K562 (cell line): ENCODE measurements around the gene TBC1D5. TPM values are rescaled to one million over a fixed set of nuclear protein-coding genes. Genes with fewer than 3 reads are reported as not detected.

ENCODE experiments used
- ATAC-seq: fragments of 200-7000 bp; cut with Tn5 transposase; 3 replicates; pipeline ENCODE4 v1.9.1; 2020; ENCODE audit warnings: moderate library complexity
- BruUV-seq: library from RNA; stranded (reverse); fragments of 400-500 nt; replicated peaks from 2 replicates; lab custom pipeline; 2021; lab: Mats Ljungman, UMichigan
- CTCF ChIA-PET: fragments of 300-600 bp; formaldehyde crosslinking; extraction: SDS; loops from one replicate; lab custom pipeline; 2021; ENCODE audit warnings: low intra/inter-chr PET ratio; lab: Yijun Ruan, JAX
- POLR2A ChIA-PET: fragments of 300-600, 350-650 bp; sonication (Branson Sonifier 250); formaldehyde crosslinking; extraction: SDS; loops from one replicate; lab custom pipeline; 2021; ENCODE audit warnings: antibody characterized with exemption, inconsistent platforms; lab: Yijun Ruan, JAX
- DNase-seq, 4 experiments: peaks; one replicate each; pipeline versions ENCODE4 v3.0.0 to v3.0.0-alpha.2; 2011 to 2018; ENCODE audit warnings: low spot score in 3 of 4, mixed read lengths in 3 of 4; ENCODE audit errors: extremely low read depth in 1 of 4
- FAIRE-seq: peaks from 2 replicates; lab custom pipeline; 2011; peaks lifted over from hg19 to GRCh38; lab: Jason Lieb, UNC
- H2AFZ ChIP-seq: 2 replicates; pipeline ENCODE4 v1.6.0; 2011; ENCODE audit warnings: low read depth, low read length, control low read depth, inconsistent platforms
- H3K27ac ChIP-seq: fragments of 200-600 bp; 3 replicates; pipeline ENCODE4 v1.8.0; 2011; ENCODE audit warnings: low read depth, mild to moderate bottlenecking, control low read depth, inconsistent platforms, low read length, moderate library complexity, mixed read lengths; ENCODE audit errors: extremely low read depth
- H3K27me3 ChIP-seq, 2 experiments: fragments of 300-600 bp in 1 of 2; 2 replicates in 1 of 2; 3 replicates in 1 of 2; pipeline versions ENCODE4 v1.6.0 to v1.8.0; 2011; ENCODE audit warnings: inconsistent platforms in 2 of 2, low read length in 2 of 2, mild to moderate bottlenecking in 1 of 2, mixed read lengths in 1 of 2, moderate library complexity in 1 of 2; ENCODE audit not compliant: control insufficient read depth in 2 of 2, insufficient read depth in 2 of 2
- H3K36me3 ChIP-seq: fragments of 300-600 bp; 3 replicates; pipeline ENCODE4 v1.8.0; 2011; ENCODE audit warnings: mild to moderate bottlenecking, low read length, inconsistent platforms; ENCODE audit not compliant: control insufficient read depth, insufficient read depth
- H3K4me1 ChIP-seq, 2 experiments: fragments of 200-600 bp in 1 of 2; replicated peaks in 1 of 2; 2 replicates in 1 of 2; 3 replicates in 1 of 2; pipeline versions ENCODE4 v1.5.1 to v1.8.0; 2011; ENCODE audit warnings: inconsistent platforms in 2 of 2, low read length in 2 of 2, mild to moderate bottlenecking in 1 of 2, mixed read lengths in 1 of 2, moderate library complexity in 1 of 2; ENCODE audit not compliant: control insufficient read depth in 2 of 2, insufficient read depth in 2 of 2
- H3K4me2 ChIP-seq: 2 replicates; pipeline ENCODE4 v1.6.1; 2011; ENCODE audit warnings: low read length, control low read depth, inconsistent platforms, mixed read lengths; ENCODE audit not compliant: insufficient read depth
- H3K4me3 ChIP-seq: fragments of 200-600 bp; sonication (generic), shearing (Covaris generic); 2 replicates; pipeline ENCODE4 v1.5.1; 2016; ENCODE audit warnings: control low read depth, inconsistent platforms
- H3K79me2 ChIP-seq: fragments of 200-600 bp; 3 replicates; pipeline ENCODE4 v1.8.0; 2011; ENCODE audit warnings: low read length, inconsistent platforms; ENCODE audit not compliant: control insufficient read depth, insufficient read depth
- H3K9ac ChIP-seq, 2 experiments: 2 replicates each; pipeline versions ENCODE4 v1.6.0 to v1.6.1; 2011; ENCODE audit warnings: low read depth in 2 of 2, low read length in 2 of 2, control low read depth in 1 of 2, inconsistent platforms in 1 of 2, mild to moderate bottlenecking in 1 of 2, mixed read lengths in 1 of 2; ENCODE audit not compliant: insufficient read depth in 1 of 2
- H3K9me1 ChIP-seq: one replicate; pipeline ENCODE4 v1.6.0; 2011; ENCODE audit warnings: inconsistent platforms, mild to moderate bottlenecking, low read length, moderate library complexity; ENCODE audit not compliant: control insufficient read depth, insufficient read depth
- H3K9me3 ChIP-seq: replicated peaks from 2 replicates; pipeline ENCODE4 v1.5.1; 2011; ENCODE audit warnings: low read depth, low read length, inconsistent platforms; ENCODE audit not compliant: control insufficient read depth, insufficient read depth
- H4K20me1 ChIP-seq: replicated peaks from 2 replicates; pipeline ENCODE4 v1.6.1; 2011; ENCODE audit warnings: low read length, inconsistent platforms, mixed read lengths; ENCODE audit not compliant: control insufficient read depth, insufficient read depth
- ATF7 ChIP-seq: fragments of 450-650 bp; IDR thresholded peaks from 2 replicates; pipeline ENCODE4 v1.7.1; 2014; ENCODE audit warnings: mild to moderate bottlenecking, moderate library complexity
- CREBBP ChIP-seq: IDR thresholded peaks from one replicate; pipeline ENCODE4 v1.6.1; 2012; ENCODE audit warnings: low read depth, mild to moderate bottlenecking, control low read depth, inconsistent platforms, low read length
- E2F3 ChIP-seq: fragments of 250-450 bp; sonication (Bioruptor Pico); IDR thresholded peaks from 2 replicates; pipeline ENCODE4 v1.4.0; 2020; ENCODE audit warnings: mild to moderate bottlenecking
- E4F1 ChIP-seq: fragments of 250-450 bp; sonication (Bioruptor Pico); IDR thresholded peaks from 2 replicates; pipeline ENCODE4 v1.5.0; 2021; ENCODE audit warnings: mild to moderate bottlenecking, borderline replicate concordance
- EZH2 ChIP-seq: IDR thresholded peaks from 2 replicates; pipeline ENCODE4 v1.6.1; 2012; ENCODE audit warnings: low read depth, mild to moderate bottlenecking, inconsistent platforms, low read length, borderline replicate concordance
- GMEB1 ChIP-seq: fragments of 250-450 bp; sonication (Bioruptor Pico); IDR thresholded peaks from 2 replicates; pipeline ENCODE4 v1.4.0; 2020; ENCODE audit warnings: mild to moderate bottlenecking
- KHSRP ChIP-seq: fragments of 450-650 bp; IDR thresholded peaks from 2 replicates; pipeline ENCODE4 v1.6.1; 2017
- NEUROD1 ChIP-seq: fragments of 150-350 bp; IDR thresholded peaks from 2 replicates; pipeline ENCODE4 v1.6.1; 2014; ENCODE audit warnings: borderline replicate concordance, low read length, low read depth; ENCODE audit not compliant: partially characterized antibody
- STAT5B ChIP-seq: fragments of 250-450 bp; sonication (Bioruptor Pico); IDR thresholded peaks from 2 replicates; pipeline ENCODE4 v1.8.0; 2021; ENCODE audit warnings: mild to moderate bottlenecking, inconsistent platforms
- WGBS: fragments of 100-300 bp; shearing (Covaris generic); methylation state at CpG from one replicate; pipeline ENCODE4 v1.1.6; 2016; ENCODE audit warnings: low coverage, mixed read lengths; ENCODE audit not compliant: insufficient coverage; ENCODE audit errors: missing lambda C conversion rate; 5-methylcytosine and 5-hydroxymethylcytosine counted together
- in situ Hi-C: fragments of 300-500 bp; cut with MboI; formaldehyde crosslinking; loops from 4 replicates; pipeline ENCODE4 v1.15.0; 2018; ENCODE audit warnings: inconsistent platforms, mixed read lengths
- intact Hi-C: fragments of 100-400 bp; cut with micrococcal nuclease; formaldehyde crosslinking; loops from 2 replicates; pipeline ENCODE4 v1.14.2; 2022
- polyA plus RNA-seq, 8 experiments: library from polyadenylated mRNA; depleted of rRNA in 4 of 8; stranded (reverse) in 5 of 8; unstranded in 3 of 8; fragments of >200 nt; fragmentation: Nextera tagmentation in 2 of 8; fragmentation: Illumina TruSeq in 1 of 8; extraction: Ambion mirVana in 2 of 8; extraction: Trizol in 1 of 8; gene quantifications; 2 replicates each; pipeline versions ENCODE4 v1.2.1 to v1.2.3, GENCODE V29; 2011 to 2014; ENCODE audit warnings: inconsistent platforms in 1 of 8, missing spikeins in 1 of 8
- total RNA-seq, 7 experiments: library from RNA; depleted of rRNA in 6 of 7; stranded (reverse); fragments of >200 nt in 6 of 7; fragmentation: Illumina TruSeq in 2 of 7; extraction: Trizol in 2 of 7; gene quantifications; 2 replicates each; pipeline versions ENCODE4 v1.2.1 to v1.2.3, GENCODE V29; 2011 to 2021; ENCODE audit warnings: low replicate concordance in 1 of 7
- TF ChIP-seq, protein P1 (sequence below): fragments of 250-450 bp; sonication (Bioruptor Pico); IDR thresholded peaks from 2 replicates; pipeline ENCODE4 v1.4.0; 2020; ENCODE audit warnings: mild to moderate bottlenecking, moderate library complexity, borderline replicate concordance
- TF ChIP-seq, protein P2 (sequence below), 2 experiments: fragments of 150-350 bp in 1 of 2; IDR thresholded peaks; 2 replicates each; pipeline ENCODE4 v1.6.1; 2012 to 2016; ENCODE audit warnings: low read depth in 2 of 2, low read length in 2 of 2, mild to moderate bottlenecking in 1 of 2, moderate library complexity in 1 of 2
- TF ChIP-seq, protein P3 (sequence below): fragments of 250-450 bp; sonication (Bioruptor Pico); IDR thresholded peaks from 2 replicates; pipeline ENCODE4 v1.8.0; 2022; ENCODE audit warnings: moderate library complexity, mild to moderate bottlenecking, inconsistent platforms

The TBC1D5 gene
- total and polyA plus RNA-seq, 9 of the 15 experiments (the other 6 are each of a cell fraction or from before 2014, with no cell fraction given): 2.9 to 38.1 (median 25.6) TPM

DNA sequence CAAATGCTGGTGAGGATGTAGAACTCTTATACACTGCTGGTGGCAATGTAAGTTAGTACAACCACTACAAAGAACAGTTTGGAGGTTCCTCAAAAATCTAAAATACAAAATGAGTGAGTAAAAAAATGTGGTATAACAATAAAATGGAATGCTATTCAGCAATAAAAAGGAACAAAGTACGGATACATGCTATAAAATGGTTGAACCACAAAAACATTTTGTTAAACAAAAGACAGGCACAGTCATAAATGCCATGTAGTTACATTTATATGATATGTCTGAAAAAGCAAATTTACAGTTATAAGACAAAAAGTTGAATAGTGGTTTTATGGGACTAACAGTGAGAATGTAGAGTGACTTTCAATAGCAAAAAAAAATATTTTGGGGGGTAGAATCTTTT, 285.8 kb downstream of the TBC1D5 start:
- 42% methylated on average over 1 of the region's 1 CpG for WGBS
- H3K27ac ChIP-seq: no peak overlapping the region
- ChIA-PET POLR2A (no interaction called here), CTCF (no interaction called here)
- no peaks in the 10 kb centered on the region for H3K79me2 ChIP-seq
- no TSS peak for BruUV-seq
- FAIRE-seq (no peak), DNase-seq (no peak), ATAC-seq (no peak)
- H2AFZ ChIP-seq: no peak overlapping the region
- H4K20me1 ChIP-seq: no peaks in the 10 kb centered on the region
- no peaks in the 10 kb centered on the region for H3K36me3 ChIP-seq
- H3K27me3 ChIP-seq: no peaks in the 10 kb centered on the region
- no peaks in the 10 kb centered on the region for H3K9me1 ChIP-seq
- in situ Hi-C loops: no loop called here
- no peak overlapping the region for H3K9ac ChIP-seq
- no peak overlapping the region for H3K4me2 ChIP-seq
- no peaks in the 10 kb centered on the region for H3K9me3 ChIP-seq
- TF ChIP-seq GMEB1 (CRISPR knock-in tag) (no peak), CREBBP (no peak), ATF7 (no peak), KHSRP (no peak), STAT5B (CRISPR knock-in tag) (no peak), E2F3 (CRISPR knock-in tag) (no peak), NEUROD1 (no peak), E4F1 (CRISPR knock-in tag) (no peak), EZH2 (no peak)
- TF ChIP-seq, protein P1, sequence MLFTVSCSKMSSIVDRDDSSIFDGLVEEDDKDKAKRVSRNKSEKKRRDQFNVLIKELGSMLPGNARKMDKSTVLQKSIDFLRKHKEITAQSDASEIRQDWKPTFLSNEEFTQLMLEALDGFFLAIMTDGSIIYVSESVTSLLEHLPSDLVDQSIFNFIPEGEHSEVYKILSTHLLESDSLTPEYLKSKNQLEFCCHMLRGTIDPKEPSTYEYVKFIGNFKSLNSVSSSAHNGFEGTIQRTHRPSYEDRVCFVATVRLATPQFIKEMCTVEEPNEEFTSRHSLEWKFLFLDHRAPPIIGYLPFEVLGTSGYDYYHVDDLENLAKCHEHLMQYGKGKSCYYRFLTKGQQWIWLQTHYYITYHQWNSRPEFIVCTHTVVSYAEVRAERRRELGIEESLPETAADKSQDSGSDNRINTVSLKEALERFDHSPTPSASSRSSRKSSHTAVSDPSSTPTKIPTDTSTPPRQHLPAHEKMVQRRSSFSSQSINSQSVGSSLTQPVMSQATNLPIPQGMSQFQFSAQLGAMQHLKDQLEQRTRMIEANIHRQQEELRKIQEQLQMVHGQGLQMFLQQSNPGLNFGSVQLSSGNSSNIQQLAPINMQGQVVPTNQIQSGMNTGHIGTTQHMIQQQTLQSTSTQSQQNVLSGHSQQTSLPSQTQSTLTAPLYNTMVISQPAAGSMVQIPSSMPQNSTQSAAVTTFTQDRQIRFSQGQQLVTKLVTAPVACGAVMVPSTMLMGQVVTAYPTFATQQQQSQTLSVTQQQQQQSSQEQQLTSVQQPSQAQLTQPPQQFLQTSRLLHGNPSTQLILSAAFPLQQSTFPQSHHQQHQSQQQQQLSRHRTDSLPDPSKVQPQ: no peak
- TF ChIP-seq, protein P2, sequence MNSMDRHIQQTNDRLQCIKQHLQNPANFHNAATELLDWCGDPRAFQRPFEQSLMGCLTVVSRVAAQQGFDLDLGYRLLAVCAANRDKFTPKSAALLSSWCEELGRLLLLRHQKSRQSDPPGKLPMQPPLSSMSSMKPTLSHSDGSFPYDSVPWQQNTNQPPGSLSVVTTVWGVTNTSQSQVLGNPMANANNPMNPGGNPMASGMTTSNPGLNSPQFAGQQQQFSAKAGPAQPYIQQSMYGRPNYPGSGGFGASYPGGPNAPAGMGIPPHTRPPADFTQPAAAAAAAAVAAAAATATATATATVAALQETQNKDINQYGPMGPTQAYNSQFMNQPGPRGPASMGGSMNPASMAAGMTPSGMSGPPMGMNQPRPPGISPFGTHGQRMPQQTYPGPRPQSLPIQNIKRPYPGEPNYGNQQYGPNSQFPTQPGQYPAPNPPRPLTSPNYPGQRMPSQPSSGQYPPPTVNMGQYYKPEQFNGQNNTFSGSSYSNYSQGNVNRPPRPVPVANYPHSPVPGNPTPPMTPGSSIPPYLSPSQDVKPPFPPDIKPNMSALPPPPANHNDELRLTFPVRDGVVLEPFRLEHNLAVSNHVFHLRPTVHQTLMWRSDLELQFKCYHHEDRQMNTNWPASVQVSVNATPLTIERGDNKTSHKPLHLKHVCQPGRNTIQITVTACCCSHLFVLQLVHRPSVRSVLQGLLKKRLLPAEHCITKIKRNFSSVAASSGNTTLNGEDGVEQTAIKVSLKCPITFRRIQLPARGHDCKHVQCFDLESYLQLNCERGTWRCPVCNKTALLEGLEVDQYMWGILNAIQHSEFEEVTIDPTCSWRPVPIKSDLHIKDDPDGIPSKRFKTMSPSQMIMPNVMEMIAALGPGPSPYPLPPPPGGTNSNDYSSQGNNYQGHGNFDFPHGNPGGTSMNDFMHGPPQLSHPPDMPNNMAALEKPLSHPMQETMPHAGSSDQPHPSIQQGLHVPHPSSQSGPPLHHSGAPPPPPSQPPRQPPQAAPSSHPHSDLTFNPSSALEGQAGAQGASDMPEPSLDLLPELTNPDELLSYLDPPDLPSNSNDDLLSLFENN (IDR thresholded peaks at IDR 0.05; ENCODE audit: low read depth in 2 of 2, low read length in 2 of 2): no peak
- TF ChIP-seq, protein P3, sequence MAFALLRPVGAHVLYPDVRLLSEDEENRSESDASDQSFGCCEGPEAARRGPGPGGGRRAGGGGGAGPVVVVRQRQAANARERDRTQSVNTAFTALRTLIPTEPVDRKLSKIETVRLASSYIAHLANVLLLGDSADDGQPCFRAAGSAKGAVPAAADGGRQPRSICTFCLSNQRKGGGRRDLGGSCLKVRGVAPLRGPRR (CRISPR knock-in tag): no peak
- no peak overlapping the region for H3K4me3 ChIP-seq
- intact Hi-C loops: no loop called here
- H3K4me1 ChIP-seq: no peaks in the 10 kb centered on the region
